ENCODE results near the gene RSKR.

RSKR gene

DNA sequence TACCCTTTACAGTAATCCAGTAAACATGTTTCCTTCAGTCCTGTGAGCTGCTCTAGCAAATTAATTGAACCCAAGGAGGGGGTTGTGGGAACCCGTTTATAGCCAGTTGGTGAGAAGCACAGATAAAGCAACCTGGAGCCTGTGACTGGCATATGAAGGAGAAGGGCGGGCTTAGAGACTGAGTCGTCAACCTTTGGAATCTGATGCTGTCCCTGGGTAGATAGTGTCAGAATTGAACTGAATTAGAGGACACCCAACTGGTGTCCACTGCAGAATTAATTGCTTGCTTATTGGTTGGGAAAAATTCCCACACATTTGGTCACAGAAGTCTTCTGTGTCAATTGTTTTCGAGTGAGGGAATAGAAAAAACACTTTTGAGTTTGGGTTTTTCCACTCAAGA lies 12.8 kb upstream of the RSKR start:
- TF ChIP-seq FOXP2 (optimal IDR thresholded peaks at IDR 0.05; ENCODE audit: borderline replicate concordance, extremely low read depth, extremely low read length, insufficient read depth) (no peak), SIN3A (IDR thresholded peaks at IDR 0.05; ENCODE audit: borderline replicate concordance, insufficient read depth, low read length) (no peak), TAF1 (IDR thresholded peaks at IDR 0.05; ENCODE audit: borderline replicate concordance, insufficient read depth, low read length) (no peak), POLR2AphosphoS5 (IDR thresholded peaks at IDR 0.05; ENCODE audit: low read depth, low read length) (no peak; the same call in 1 of the 2 replicates), REST (IDR thresholded peaks at IDR 0.05; ENCODE audit: insufficient read depth in 1 of 2, low read depth in 2 of 2, low read length in 2 of 2) (no peak)

DNA sequence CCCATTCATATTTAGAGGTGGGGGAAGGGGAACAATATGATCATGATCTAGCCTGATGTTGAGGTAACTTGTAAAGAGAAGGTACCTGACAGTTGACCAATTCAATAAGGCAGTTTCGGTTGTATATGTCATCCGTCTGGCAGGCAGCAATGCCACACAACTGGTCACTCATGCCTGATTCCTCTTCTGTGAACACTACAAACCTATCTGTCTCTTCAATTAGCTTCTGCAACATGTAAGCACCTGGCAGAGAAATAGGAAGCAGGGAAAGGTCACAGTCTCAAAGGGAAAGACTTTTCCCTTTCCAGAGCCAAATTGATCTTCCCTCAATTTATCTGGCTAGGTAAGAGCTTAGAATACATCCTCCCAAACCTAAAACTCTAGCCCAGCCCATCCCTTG lies 10.2 kb upstream of the RSKR start:
- TF ChIP-seq REST (IDR thresholded peaks at IDR 0.05; ENCODE audit: insufficient read depth in 1 of 2, low read depth in 2 of 2, low read length in 2 of 2) (no peak), SIN3A (IDR thresholded peaks at IDR 0.05; ENCODE audit: borderline replicate concordance, insufficient read depth, low read length) (no peak), TAF1 (IDR thresholded peaks at IDR 0.05; ENCODE audit: borderline replicate concordance, insufficient read depth, low read length) (no peak), FOXP2 (optimal IDR thresholded peaks at IDR 0.05; ENCODE audit: borderline replicate concordance, extremely low read depth, extremely low read length, insufficient read depth) (no peak), POLR2AphosphoS5 (IDR thresholded peaks at IDR 0.05; ENCODE audit: low read depth, low read length) (no peak)

DNA sequence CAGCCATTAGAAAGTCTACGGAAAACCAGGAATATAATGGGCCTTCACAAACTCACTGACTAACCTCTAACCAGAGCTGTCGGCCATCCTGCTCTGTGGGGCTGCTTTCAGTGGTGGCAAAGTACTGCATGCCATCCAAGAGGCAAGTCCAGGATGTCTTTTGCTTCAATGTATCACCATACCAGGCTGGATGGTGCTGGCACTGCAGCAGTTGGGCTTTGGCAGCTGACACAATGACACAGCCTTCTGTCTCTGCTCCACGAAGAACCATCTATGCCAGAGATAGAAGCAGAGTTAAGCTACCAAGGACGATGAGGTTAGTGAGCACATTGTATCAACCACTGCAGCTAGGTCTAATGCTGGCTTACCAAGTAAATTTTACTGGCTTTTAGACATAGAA lies 9.7 kb upstream of the RSKR start:
- TF ChIP-seq FOXP2 (optimal IDR thresholded peaks at IDR 0.05; ENCODE audit: borderline replicate concordance, extremely low read depth, extremely low read length, insufficient read depth) (no peak), POLR2AphosphoS5 (IDR thresholded peaks at IDR 0.05; ENCODE audit: low read depth, low read length) (no peak), TAF1 (IDR thresholded peaks at IDR 0.05; ENCODE audit: borderline replicate concordance, insufficient read depth, low read length) (no peak), SIN3A (IDR thresholded peaks at IDR 0.05; ENCODE audit: borderline replicate concordance, insufficient read depth, low read length) (no peak), REST (IDR thresholded peaks at IDR 0.05; ENCODE audit: insufficient read depth in 1 of 2, low read depth in 2 of 2, low read length in 2 of 2) (no peak)

DNA sequence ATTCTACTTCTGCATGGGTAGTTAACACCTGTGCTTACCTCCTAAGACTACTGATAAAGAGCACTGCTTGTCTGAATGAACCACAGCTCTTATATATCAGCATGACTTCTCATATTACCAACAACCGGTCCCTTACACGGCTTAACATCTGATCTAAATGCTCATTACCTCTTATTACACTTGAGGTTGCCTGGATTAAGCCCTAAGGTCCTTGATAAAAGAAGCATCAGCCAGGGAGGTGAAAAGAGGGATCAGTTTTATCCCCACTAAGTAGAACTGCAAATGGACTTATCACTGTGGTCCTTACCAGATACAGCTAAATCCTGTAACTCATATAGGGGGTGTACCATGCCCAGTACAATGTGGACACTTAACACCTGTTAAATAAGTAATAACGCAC lies 8.2 kb upstream of the RSKR start:
- TF ChIP-seq POLR2AphosphoS5 (IDR thresholded peaks at IDR 0.05; ENCODE audit: low read depth, low read length): no peak
- no peak for TF ChIP-seq REST (IDR thresholded peaks at IDR 0.05; ENCODE audit: insufficient read depth in 1 of 2, low read depth in 2 of 2, low read length in 2 of 2)
- no peak for TF ChIP-seq TAF1 (IDR thresholded peaks at IDR 0.05; ENCODE audit: borderline replicate concordance, insufficient read depth, low read length)
- no peak for TF ChIP-seq SIN3A (IDR thresholded peaks at IDR 0.05; ENCODE audit: borderline replicate concordance, insufficient read depth, low read length)
- no peak for TF ChIP-seq FOXP2 (optimal IDR thresholded peaks at IDR 0.05; ENCODE audit: borderline replicate concordance, extremely low read depth, extremely low read length, insufficient read depth)

GRCh38 chr17:28620010-28620409 lies 6.0 kb upstream of the RSKR start:
- TF ChIP-seq FOXP2 (optimal IDR thresholded peaks at IDR 0.05; ENCODE audit: borderline replicate concordance, extremely low read depth, extremely low read length, insufficient read depth) (no peak), SIN3A (IDR thresholded peaks at IDR 0.05; ENCODE audit: borderline replicate concordance, insufficient read depth, low read length) (no peak), POLR2AphosphoS5 (IDR thresholded peaks at IDR 0.05; ENCODE audit: low read depth, low read length) (no peak), TAF1 (IDR thresholded peaks at IDR 0.05; ENCODE audit: borderline replicate concordance, insufficient read depth, low read length) (no peak), REST (IDR thresholded peaks at IDR 0.05; ENCODE audit: insufficient read depth in 1 of 2, low read depth in 2 of 2, low read length in 2 of 2) (no peak)
